Kidney tubule cell (primary cell): ENCODE measurements around the gene SEMA3A.
A peak's percentile ranks its signal among the peaks of the same experiment; 100 is the strongest.
"Not testable (repeated sequence)": the region's sequence is repeated elsewhere in the genome, so short reads cannot be mapped to it uniquely, and the experiment has no call there.

Experiments
- DNase-seq: peaks from one replicate; pipeline ENCODE4 v3.0.0-alpha.2; 2018; ENCODE audit warnings: low spot score

Gene SEMA3A

DNA sequence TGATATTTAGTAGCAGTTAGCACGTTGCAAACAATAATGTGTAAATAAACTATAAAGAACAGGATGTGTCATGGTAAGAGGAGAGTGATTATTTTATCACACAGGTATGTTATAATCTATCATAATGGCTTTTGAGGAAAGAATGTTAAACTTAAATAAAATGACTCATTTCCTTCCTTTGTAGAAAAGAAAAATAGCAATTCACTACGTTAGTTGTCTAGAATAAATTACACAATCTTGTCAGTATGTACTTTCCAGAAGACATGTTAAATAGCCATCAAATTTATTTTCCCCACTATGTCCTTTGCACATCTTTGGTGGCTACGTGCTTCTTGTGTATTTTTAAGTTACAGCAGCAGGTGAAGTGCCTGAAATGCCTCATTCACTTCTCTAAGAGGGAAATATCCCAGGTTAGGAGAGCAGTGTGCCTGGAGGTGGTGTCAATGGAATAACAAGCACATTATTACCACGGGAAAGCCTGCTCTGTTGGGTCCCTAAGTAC is 133.8 kb downstream of the SEMA3A start:
- DNase-seq: peak; percentile 49

DNA sequence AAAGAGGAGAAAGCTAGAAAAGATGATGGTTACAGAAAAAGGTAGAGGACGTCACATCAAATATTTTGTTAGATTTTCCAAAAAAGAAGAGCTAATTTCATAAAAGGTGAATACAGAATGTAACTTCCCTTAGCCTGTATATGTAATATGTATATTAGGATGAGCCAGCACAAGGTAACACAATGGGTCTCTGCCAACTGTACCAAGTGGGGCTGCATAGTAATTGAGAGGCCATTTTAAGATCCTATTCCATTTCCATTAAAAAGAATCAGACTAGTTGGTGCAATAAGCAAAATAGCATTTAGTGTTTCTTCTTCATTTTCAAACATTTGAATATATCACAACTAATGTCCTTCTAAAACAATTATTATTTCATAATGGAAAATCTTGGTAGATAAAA is 134.6 kb downstream of the SEMA3A start:
- no peak for DNase-seq

DNA sequence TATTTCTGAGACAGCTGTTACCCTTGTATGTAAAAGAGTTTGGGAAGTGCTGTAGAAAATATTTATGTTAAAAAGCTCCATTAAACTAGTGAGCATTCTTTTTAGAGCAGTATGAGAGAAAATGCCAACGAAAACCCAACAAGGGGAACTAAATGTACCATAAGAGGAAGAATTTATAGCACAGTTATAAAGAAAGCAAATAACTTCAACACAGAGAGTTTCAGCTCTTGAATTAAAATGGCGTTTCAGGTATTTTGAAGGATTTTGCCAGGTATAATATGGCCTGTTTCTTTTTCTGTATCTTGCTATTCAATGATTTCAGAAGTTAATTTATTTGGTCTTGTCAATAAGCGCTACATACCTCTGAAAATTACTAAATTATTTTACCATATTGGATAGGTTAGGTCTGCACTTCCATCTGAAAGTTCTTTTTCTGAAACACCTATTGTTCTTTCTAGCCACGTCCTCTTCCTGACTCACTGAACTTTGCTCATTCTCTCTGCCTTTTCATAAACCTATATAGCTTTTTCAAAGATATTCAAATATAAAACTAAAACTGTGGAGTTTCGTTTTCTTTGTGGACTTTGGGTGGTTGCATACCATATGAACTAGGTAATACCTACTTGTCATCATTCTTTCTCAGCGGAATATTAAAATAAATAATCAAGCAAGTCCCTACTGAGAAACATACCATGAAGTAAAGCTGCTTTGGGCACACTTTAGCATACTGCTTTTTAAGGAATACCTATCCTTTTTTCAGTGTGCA is 136.1 kb downstream of the SEMA3A start:
- peak; percentile 67 for DNase-seq

DNA sequence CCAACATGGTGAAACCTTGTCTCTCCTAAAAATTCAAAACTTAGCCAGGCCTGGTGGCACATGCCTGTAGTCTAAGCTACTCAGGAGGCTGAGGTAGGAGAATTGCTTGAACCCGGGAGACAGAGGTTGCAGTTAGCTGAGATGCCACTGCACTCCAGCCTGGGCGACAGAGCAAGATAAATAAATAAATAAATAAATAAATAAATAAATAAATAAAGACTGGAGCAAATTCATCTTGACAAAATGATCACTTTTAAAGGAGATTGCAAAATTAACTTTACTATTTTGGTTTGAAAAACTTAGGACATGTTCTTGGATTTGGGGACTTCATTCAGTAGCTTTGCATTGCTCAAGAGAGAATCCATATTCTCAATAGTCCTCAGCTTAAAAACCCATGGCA is 137.0 kb downstream of the SEMA3A start:
- DNase-seq: no peak

DNA sequence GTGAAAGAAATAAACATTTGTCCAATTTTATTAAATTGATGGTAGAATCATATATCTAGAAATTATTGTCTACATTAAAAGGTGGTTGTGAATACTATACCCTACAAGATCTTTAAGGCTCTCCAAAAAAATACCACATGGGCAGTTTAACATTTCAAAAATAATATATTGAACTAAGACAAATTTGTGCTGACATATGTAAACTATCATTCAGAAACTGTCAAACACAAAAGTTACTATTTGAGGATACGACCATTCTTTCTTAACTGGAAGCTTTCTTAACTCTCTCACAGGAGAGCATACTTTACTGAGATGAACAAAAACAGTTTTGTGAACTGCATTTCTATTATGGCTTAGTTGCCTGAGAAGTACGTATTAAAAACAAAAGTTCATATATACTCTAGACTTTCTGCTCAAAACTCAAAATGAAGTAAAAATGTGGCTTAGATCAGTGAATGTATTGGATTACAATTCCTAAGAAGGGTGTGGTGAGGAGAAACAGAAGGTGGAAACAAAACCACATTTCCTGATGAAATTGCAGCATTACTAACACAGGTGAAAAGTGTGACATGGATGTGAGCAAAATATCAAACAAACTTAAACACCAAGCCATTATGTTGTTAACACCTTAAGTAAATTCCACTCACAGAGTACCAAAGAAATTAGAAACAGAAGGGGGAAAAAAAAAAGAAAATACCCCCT is 138.5 kb downstream of the SEMA3A start:
- peak; percentile 9 for DNase-seq

DNA sequence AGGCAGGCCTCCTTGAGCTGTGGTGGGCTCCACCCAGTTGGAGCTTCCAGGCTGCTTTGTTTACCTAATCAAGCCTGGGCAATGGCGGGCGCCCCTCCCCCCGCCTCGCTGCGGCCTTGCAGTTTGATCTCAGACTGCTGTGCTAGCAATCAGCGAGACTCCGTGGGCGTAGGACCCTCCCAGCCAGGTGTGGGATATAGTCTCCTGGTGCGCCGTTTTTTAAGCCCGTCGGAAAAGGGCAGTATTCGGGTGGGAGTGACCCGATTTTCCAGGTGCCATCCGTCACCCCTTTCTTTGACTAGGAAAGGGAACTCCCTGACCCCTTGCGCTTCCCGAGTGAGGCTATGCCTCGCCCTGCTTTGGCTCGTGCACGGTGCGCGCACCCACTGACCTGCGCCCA is 139.4 kb downstream of the SEMA3A start:
- DNase-seq: not testable (repeated sequence)

DNA sequence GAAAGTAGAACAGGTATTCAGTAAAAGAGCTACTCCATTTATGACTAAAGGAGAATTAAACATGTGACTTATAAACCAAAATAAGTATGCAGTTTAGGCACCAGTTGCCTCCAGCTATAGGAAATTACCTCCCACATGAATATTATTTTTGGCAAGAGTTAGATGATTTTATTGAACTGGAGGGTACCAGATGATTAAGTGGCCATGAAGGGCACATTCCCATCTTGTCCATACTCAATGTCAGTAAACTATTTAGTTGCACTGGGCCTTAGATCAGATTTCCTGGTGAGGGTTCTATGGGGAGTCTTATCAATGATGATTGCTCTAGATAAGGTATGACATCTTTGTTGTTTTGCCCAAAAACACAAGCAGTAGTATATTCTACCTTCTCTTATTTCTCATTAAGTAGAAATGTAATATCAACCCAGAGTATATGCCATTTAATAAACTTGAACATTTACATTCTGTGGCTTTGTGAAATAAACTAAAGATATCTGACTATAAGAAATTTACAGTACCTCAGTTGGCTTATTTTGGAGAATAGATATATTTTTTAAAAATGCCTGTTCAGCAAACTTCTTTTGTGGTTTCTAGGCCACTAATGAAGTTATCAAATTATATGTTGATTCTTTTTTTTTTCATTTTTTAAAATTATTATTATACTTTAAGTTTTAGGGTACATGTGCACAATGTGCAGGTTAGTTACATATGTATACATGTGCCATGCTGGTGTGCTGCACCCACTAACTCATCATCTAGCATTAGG is 145.3 kb downstream of the SEMA3A start:
- no peak for DNase-seq

DNA sequence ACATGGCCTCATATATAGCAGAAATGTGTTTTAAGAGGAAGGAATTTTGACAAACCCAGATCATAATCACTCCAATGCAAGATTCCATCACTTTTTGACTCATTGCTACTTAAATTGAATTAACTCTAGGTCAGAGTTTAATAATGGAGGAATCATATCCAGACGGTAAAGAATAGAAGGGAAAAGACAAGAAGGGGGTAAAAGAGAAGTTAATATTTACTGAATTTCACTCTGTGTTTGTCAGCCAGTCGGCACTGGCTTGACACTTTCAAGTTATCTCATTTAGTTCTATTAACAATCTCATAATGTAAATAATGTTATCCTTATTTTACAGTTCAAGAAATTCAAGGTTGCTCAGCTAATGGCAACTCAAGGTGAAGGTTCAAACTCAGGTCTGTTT is 147.5 kb downstream of the SEMA3A start:
- no peak for DNase-seq

DNA sequence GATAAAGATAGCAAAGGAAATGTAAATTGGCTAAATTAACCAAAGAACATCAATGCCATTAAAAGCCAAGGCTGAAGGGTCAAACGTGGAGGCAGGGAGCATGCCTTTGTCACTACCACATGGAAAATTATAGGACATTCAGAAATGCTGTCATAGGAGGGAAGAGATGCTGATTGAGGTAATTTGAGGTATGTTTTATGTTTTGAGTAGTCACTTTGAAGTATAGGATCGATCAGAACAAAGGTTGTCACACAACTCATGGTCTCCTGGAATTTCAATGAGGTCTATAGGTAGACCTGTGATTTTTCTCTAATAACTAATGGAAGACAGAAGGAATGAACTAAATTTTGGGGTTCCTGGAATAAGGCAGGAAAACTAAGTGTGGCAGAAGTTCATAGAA is 149.8 kb downstream of the SEMA3A start:
- no peak for DNase-seq

DNA sequence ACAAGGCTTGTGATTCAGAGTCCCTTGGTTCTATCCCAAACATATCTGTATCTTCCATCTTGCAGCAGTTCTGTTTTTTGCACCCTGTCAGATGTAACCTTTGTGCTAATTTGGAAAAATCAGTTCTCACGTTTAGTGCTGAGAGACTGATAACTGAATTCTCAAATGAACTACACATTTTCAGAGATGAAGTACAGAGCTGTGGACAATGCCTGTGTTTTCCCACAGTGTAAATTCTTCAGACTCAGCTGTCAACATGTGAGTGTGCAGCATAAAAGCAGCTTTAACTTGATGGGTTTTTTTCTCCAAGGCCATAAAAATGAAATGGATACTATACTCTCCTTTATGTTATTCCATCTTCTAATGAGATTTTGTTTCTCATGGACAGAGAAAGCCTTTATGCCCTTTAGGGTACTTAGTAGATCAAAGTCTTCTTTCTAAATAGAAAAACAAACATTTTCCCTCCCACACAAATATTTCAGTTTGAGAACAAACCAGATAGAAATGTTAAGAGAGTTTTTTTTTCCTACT is 150.9 kb downstream of the SEMA3A start:
- no peak for DNase-seq

DNA sequence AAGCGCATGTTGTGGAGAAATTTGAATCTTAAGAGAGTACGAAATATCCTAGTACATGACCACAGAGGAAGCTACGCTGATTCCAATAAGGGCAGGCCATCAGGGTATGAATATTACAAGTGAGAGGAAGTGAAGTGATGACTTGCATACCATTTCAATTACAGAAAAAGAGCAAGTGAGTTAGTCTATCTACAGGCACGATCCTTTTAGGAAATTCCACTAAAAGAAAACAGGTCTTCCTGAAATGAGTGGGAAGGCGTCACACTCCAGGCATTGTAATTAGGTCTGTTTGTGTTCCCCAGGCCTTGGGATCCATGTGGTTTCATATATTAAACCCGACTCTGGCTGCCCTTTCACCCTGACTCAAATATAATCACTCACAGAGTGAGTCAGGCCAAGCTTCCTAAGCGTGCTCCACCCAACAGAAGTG is 152.5 kb downstream of the SEMA3A start:
- peak; percentile 83 for DNase-seq

DNA sequence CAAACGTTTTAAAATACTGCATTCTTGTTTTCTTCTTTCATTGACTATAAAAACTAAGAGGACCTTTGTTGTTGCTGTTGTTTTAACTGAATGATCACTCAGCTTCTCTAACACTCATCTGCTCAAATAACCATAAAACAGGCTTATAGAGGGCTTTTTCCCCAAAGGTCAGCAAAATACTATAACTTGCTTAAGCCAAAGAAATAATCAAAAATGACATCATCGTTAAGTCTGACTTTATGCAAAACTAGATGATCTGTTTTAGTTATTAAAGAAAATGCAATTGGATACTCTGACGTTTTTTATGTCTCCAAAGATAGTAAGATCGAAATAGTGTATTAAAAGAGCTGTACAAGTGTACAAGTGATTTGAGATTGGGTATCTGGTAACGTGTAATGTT is 152.9 kb downstream of the SEMA3A start:
- no peak for DNase-seq

DNA sequence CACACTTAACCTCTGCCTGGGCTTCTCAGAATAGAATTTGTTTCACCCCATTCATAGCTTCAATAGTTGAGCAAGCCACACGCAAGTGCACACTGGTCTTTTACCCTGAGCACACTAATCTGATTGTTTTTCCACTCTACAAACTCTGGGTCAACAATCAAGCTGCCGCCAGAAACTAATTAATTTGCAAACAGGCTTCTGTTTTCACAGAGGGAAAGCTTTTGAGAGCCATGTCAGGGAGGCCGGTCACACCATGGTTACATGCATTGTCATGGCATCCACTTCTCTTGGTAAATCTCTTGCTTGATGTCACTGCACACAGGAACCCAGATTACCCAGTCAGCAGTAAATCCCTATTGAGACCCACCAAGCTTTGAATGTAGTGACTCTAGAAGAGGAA is 154.2 kb downstream of the SEMA3A start:
- DNase-seq: peak; percentile 21

DNA sequence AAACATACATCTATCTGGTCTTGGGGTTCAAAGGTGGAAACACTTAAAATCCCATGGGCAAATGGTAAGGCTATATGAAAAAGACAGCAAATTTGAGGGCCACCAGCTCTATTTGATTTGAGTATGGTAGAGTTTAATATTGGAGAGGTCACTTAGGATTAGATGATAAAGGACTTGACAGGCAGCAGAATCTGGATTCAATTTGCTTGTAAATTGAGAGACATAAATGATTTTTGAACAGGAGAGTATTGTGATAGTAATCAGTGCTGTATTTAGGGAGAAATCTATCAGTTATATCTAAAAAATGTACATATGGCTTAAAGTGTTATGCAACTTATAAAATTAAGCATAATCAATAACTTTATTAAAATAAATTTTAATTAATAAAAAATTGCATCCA is 155.2 kb downstream of the SEMA3A start:
- no peak for DNase-seq

DNA sequence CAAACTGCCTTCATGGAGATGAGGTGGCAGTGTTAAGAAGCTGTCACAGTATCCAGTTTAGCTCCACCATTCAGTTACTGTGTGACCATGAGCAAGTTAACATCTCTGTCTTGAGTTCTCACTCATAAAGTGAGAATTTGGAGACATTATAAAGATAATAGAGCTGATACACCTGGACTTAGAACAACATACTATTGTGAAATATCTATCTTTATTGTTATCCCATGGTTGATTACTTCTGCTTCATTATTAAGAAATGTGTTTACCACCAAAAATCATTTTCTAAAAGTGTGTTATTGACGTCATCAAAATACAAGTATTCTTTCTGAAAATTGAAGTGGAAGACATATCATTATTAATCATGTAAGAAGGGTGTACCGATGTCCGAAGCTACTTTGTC is 166.9 kb downstream of the SEMA3A start:
- DNase-seq: no peak

DNA sequence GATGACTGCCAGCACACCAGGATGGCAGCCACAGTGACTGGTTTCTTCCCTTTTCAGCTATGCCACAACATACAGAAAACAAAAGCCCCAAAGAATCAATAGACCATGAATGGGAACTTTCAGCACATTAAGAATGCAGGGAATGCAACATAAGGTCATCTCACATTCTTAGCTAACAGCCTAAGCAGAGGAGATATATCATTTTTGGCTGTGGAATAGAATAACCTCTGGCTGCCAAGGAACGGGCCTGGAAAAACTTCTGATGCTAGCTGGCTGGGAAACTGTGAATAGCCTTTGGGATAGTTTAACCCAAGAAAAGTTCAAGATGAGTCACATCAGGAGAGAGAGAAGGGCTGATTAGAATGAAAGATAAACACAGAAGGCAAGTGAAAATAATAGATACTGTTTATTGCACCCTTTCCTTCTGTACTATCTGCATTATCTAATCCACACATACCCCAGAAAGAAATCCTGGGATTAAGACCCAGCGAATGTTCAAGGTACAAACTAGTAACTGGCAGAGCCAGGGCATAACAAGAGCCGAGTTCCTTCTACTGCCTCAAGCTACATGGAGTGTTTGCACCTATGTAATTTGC is 169.2 kb downstream of the SEMA3A start:
- DNase-seq: peak; percentile 98

DNA sequence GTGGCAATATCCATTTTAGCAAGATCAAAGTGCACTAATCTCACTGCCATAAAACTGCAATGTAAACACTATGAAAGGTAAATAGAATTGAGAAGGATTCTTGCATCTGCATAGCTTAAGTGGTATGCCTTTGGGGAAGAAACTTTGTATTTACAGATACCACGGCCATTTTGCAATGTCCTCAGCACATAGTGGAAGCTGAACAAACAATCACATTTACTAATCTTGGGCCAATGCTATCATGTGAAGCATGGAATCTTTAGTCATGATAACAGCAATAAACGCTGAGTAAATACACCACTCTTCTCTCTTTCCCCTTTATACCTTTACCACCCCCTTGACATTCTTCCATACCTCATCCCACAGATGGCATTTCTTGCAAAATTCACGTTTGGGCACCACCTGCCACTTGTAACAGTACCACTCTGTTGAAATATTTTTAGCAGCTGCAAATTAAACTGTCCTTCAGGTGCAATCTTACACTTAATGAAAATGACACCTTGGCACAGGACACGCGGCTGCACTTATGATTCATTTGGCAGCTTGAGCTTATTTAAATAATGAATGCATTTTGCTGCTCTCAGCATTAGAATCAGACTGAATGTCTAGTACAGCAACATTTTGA is 171.8 kb downstream of the SEMA3A start:
- DNase-seq: peak; percentile 35

DNA sequence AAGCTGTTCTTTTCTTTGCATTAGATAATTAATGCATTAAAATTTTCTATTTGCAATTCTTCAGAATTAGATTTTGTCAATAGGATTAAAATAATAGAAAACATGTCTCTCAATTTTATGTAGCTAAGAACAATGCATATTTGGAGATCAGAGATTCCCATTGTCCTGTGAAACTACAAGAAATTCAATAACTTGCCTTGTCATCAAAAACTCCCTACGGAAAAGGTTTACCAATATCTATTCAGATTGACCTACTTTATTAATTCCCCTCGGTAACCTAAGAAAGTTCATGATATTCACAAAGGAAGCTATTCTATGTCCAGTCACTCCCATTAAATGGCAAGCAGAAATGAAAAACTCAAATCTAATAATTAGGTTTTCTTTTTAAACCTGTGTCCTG is 172.6 kb downstream of the SEMA3A start:
- DNase-seq: no peak

DNA sequence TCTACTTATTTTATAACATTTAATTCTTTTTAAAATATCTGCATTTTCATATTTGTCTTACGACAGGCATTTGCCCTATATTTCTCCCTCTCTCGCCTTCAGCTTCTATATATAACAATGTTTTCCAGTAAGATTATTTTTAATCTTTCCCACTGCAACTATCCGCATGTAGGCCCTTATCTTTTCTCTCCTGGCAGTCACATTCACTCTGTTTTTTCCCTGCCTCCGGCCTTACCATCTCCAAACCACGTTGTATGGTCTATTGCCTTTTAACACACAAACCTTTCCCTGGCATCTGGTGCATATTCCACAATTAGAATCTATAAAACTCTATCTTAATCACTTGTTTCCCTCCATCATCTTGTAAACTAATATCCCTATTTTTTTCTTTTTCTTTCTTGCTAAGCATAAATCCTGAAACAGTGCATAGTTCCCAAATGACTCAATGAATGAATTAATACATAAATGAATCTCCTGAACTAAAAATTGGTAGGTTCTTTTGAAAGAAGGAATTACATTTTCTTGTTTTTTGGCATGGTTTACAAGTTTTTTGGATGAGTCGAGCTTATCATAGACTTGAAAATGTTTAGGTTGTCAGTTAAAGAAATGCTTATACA is 173.2 kb downstream of the SEMA3A start:
- DNase-seq: no peak

DNA sequence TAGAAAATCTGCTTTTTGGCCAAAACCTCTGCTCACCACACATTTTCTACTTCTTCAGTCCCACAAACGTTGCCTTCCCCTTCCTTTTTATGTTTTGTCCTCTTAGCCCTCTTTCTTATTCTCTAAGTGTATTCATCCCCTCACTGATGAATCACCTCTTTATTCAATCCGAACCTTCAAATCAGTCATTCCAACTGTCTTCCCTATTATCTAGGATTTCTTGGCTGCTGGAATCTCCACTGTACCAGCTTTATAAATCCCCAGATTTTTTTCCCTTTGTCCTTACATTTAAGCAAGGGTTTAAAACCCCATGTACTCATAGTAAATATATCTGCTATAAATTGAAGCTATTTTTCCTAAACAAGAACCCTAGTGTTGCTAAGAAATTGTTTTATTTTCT is 176.9 kb downstream of the SEMA3A start:
- no peak for DNase-seq

DNA sequence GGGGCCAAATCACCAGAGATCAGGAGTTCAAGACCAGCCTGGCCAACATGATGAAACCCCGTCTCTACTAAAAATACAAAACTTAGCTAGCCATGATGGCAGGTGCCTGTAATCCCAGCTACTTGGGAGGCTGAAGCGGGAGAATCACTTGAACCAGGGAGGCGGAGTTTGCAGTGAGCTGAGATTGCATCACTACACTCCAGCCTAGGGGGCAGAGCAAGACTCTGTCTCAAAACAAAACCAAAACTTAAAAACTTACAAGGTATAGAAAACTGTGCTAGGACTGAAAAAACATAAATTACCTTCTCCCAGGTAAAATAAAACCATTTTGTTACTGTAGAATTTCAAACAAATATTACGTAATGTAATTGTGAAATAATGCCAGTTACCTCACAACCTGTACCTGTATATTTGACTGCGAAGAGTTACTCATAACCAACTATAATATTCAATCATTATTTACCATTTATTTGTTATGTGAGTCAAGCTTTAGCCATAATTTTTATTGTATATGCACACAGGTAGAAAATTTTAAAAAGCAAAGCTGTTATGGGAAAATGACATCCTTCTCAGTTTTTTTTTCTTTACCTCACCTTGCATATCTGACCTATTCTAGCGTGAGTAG is 180.9 kb downstream of the SEMA3A start:
- no peak for DNase-seq
